Heart left ventricle (tissue), 13 donors: ENCODE results near the gene OR52B4.

Experiments
- POLR2A ChIP-seq, 2 donors: fragments of 450-650 bp; IDR thresholded peaks; one replicate each; pipeline ENCODE4 v1.6.1; 2017; ENCODE audit warnings: antibody characterized with exemption in 2 of 2, mild to moderate bottlenecking in 2 of 2, moderate library complexity in 2 of 2
- TF ChIP-seq, protein P1 (sequence below), 12 donors: fragments of 200-600 bp; sonication (generic) in 4 of 12; IDR thresholded peaks; one replicate each; pipeline versions ENCODE4 v1.5.0 to v1.8.0; 2018 to 2022; ENCODE audit warnings: antibody characterized with exemption in 12 of 12, mild to moderate bottlenecking in 5 of 12
- donor health status: ischemic (EF 13 %, LVEDD 7.1; RV severe dilation, severe dysfunction).
- donor health status: DM: no; HTN: yes; CAD: no.
- donor health status: DM: no; HTN: no; CAD: no.
- donor health status: ischemic (EF 25% LVEDD 6.9; RV normal size, moderate dysfunction).
- donor health status: ischemic (EF 25% LVEDD 5.7; RV mildly dilated, moderate dysfunction).
- donor health status: ischemic (EF 35%, LVEDD 5.7; RV mildly dilated, moderate dysfunction).
- donor health status: nonischemic (EF 11% LVEDD 7.7; RV severe dilation, severe dysfunction).
- donor health status: DM: yes; HTN: yes; CAD: no.
- donor health status: PGD.
- donor health status: ischemic (EF 29% LVEDD 5.4; RV normal size, mild dysfunction).
- donor health status: nonischemic (EF 23%, LVEDD 6.1; RV moderate dilation, normal function).

DNA sequence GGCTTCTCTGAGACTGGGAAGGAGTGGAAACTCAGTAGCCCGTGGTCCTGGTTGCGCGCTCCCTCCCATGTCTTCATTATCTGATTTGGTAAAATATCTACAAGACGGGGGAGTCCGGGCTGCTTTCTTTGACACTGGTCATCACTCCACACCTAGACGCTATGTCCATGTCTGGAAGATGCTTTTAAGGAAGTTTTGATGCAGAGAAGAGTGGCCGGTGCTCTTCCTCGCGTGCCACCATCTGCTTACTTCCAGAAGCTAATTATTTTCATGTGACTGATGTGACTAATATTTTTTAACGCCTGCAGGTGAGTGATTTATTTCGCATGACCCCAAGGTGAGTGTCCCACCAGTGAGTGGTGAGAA is 25.7 kb upstream of the OR52B4 start:
- no peak for TF ChIP-seq POLR2A (IDR thresholded peaks at IDR 0.05)
- TF ChIP-seq, protein P1, sequence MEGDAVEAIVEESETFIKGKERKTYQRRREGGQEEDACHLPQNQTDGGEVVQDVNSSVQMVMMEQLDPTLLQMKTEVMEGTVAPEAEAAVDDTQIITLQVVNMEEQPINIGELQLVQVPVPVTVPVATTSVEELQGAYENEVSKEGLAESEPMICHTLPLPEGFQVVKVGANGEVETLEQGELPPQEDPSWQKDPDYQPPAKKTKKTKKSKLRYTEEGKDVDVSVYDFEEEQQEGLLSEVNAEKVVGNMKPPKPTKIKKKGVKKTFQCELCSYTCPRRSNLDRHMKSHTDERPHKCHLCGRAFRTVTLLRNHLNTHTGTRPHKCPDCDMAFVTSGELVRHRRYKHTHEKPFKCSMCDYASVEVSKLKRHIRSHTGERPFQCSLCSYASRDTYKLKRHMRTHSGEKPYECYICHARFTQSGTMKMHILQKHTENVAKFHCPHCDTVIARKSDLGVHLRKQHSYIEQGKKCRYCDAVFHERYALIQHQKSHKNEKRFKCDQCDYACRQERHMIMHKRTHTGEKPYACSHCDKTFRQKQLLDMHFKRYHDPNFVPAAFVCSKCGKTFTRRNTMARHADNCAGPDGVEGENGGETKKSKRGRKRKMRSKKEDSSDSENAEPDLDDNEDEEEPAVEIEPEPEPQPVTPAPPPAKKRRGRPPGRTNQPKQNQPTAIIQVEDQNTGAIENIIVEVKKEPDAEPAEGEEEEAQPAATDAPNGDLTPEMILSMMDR (IDR thresholded peaks at IDR 0.05): no peak
